ENCODE data around the gene PDE4B. TPM values are rescaled to one million over a fixed set of nuclear protein-coding genes. Genes with fewer than 3 reads are reported as not detected.

PDE4B gene
- total RNA-seq, 4 donors from 2014 or later, result 0.08 to 6.7 (median 3.4) TPM

- Histone ChIP-seq H3K9me3 (no peaks in the 10 kb centered on the region), H3K36me3 (no peaks in the 10 kb centered on the region), H3K27ac (no peak overlapping the region), H3K4me3 (no peak overlapping the region), H3K27me3 (no peaks in the 10 kb centered on the region), H3K4me1 (no peaks in the 10 kb centered on the region)
- DNase-seq, result no peak
- intact Hi-C loops (cut with DNase I), result no loop called here
- 68 to 84% methylated on average over 2 of the region's 2 CpGs for WGBS, 2 donors
- no peak for TF ChIP-seq CTCF (IDR thresholded peaks at IDR 0.05)
- TF ChIP-seq POLR2A (IDR thresholded peaks at IDR 0.05), result no peak
Measured at GRCh38 chr1:65769636-65770035, 23.1 kb upstream of the PDE4B start.

GRCh38 chr1:65772607-65773006 is 20.1 kb upstream of the PDE4B start:
- H3K4me1 ChIP-seq, result no peaks in the 10 kb centered on the region
- intact Hi-C loops (cut with DNase I), result no loop called here
- H3K36me3 ChIP-seq, result no peaks in the 10 kb centered on the region
- WGBS, 2 donors, result 20 to 25% methylated on average over 2 of the region's 2 CpGs
- no peaks in the 10 kb centered on the region for H3K27me3 ChIP-seq
- no peak overlapping the region for H3K4me3 ChIP-seq
- no peak for DNase-seq
- TF ChIP-seq CTCF (IDR thresholded peaks at IDR 0.05) (no peak), POLR2A (IDR thresholded peaks at IDR 0.05) (no peak)
- no peaks in the 10 kb centered on the region for H3K9me3 ChIP-seq
- no peak overlapping the region for H3K27ac ChIP-seq

GRCh38 chr1:65773391-65774123 is 19.1 kb upstream of the PDE4B start:
- H3K4me1 ChIP-seq, result no peaks in the 10 kb centered on the region
- intact Hi-C loops (cut with DNase I), result no loop called here
- H3K9me3 ChIP-seq, result no peaks in the 10 kb centered on the region
- H3K4me3 ChIP-seq, result no peak overlapping the region
- no peak for DNase-seq
- WGBS, 2 donors, result 51 to 52% methylated on average over 4 of the region's 4 CpGs
- H3K27ac ChIP-seq, result no peak overlapping the region
- no peaks in the 10 kb centered on the region for H3K36me3 ChIP-seq
- no peaks in the 10 kb centered on the region for H3K27me3 ChIP-seq
- TF ChIP-seq POLR2A (IDR thresholded peaks at IDR 0.05), result no peak
- TF ChIP-seq CTCF (IDR thresholded peaks at IDR 0.05), result no peak

GRCh38 chr1:65788762-65789161 is 3.9 kb upstream of the PDE4B start:
- H3K27me3 ChIP-seq, result peaks cover 0 to 30% (median 0%) of the 10 kb centered on the region in 4 donors
- H3K4me3 ChIP-seq, result no peak overlapping the region
- no peaks in the 10 kb centered on the region for H3K36me3 ChIP-seq
- peaks cover 0 to 16% (median 0%) of the 10 kb centered on the region in 3 donors for H3K4me1 ChIP-seq
- H3K27ac ChIP-seq, result no peak overlapping the region
- intact Hi-C loops (cut with DNase I), result no loop called here
- TF ChIP-seq POLR2A (IDR thresholded peaks at IDR 0.05) (no peak), CTCF (IDR thresholded peaks at IDR 0.05) (no peak)
- peaks cover 0 to 11% (median 0%) of the 10 kb centered on the region in 3 donors for H3K9me3 ChIP-seq
- no peak for DNase-seq

- no peak overlapping the region for H3K27ac ChIP-seq
Measured at GRCh38 chr1:65791396-65791795, 1.3 kb upstream of the PDE4B start.

More at GRCh38 chr1:65791396-65791795, 1.3 kb upstream of the PDE4B start:
- Histone ChIP-seq H3K4me3 (no peak overlapping the region), H3K9me3 (peaks cover 0 to 11% (median 0%) of the 10 kb centered on the region in 3 donors), H3K4me1 (peaks cover 0 to 16% (median 0%) of the 10 kb centered on the region in 3 donors), H3K36me3 (no peaks in the 10 kb centered on the region), H3K27me3 (peaks cover 0 to 43% (median 0%) of the 10 kb centered on the region in 4 donors)
- no peak for DNase-seq
- intact Hi-C loops (cut with DNase I), result no loop called here
- TF ChIP-seq CTCF (IDR thresholded peaks at IDR 0.05), result no peak
- no peak for TF ChIP-seq POLR2A (IDR thresholded peaks at IDR 0.05)
- WGBS, 2 donors, result 42 to 64% methylated on average over 4 of the region's 4 CpGs

All from esophagus squamous epithelium (tissue), 5 donors.